Raji (cell line): ENCODE measurements around the gene EHHADH.

Experiments used
- POLR2A ChIP-seq: IDR thresholded peaks from 2 replicates; pipeline ENCODE4 v1.6.1; 2011; ENCODE audit warnings: low read depth, low read length, control low read depth; ENCODE audit not compliant: insufficient read depth

EHHADH gene

DNA sequence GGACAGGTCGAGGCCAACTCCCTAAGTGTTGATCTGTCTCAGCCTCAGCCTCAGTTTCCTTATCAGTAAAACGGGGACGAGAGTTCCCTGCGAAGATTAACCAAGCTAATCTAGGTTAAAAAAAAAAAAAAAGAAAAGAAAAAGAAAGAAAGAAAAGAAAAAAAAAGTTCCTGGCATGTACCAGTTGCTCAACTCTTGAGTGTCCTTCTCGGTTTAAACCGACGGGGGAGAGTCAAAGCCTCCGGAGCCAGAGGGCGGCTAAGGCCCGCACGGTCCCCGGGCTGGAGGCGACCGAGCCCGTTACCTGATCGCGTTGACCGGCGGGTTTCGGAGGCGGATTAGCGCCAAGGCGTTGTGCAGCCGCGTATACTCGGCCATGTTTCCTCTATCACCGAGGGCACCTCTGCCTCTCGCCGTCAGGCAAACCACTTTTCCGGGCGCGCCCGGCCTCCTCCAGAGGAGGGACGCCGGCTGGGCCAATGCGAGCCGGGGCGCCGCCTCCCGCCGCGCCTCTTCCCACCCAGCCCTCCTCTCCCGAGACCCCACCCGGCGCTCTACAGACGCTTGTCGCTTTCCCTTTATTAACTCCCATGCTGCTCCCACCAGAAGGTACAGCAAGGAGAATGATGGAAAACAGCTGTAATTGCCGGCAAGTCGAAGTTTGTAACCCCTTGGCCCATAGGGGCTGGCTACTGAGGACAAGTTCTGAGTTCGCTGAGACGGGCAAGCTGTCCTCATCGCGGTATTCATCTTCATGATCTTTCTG lies at the start of gene EHHADH:
Gene EHHADH, minus strand, starts transcription at position 405 of the 766 bp plus-strand sequence. Its CDS starts 27 bp downstream, at position 378.
- TF ChIP-seq POLR2A: no peak

DNA sequence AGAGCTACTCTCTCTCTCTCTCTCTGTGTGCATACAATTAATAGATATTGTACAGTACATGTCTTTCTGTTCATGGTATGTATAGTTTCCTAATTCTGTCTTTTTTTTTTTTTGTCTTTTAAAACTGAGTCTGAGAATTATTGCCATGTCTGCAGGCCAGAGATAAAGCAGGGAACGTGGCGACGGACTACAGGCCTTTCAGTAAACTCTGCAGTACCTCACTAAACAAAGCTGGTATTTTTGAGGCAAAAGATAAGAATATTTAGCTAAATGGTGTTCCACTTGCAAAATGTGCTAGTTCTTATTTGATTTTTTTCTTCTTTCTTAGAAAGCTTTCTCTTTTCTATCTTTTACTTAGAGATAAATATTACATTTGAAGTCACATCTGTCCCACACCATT lies 44.0 kb upstream of the EHHADH start:
- no peak for TF ChIP-seq POLR2A

DNA sequence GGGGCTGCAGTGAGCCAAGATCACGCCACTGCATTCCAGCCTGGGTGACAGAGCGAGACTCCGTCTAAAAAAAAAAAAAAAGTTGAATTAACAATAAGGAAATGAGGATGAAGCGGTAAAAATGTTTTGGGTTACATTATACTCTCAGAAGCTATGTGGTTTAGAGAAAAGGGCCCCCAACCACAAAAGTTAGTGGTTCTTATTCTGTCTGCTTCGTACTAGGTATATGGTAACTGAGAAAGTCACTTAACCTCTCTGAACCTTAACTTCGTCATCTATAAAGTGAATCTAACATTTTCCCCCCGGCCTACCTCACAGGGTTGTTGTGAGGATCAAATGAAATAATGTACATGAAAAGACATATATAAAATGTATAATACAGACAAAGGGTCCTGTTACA lies 38.4 kb upstream of the EHHADH start:
- no peak for TF ChIP-seq POLR2A

DNA sequence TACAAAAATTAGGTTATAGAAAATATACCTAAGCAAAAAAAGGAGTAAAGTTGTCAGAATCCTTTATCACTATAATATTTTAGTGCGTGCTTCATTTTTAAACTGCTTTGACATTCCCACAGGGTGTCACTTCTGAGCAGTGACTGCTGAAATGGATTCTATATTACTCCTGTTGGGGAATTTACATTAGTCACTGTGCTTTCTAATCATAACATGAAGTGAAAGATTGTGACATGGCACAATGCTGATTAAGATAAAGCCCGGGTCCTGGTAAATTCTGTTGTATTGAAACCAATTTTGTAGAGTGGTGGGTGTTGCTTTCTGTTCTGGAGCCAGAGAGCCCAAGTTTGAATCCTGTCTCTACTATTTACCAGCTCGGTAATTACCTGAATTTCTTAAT lies 36.4 kb upstream of the EHHADH start:
- no peak for TF ChIP-seq POLR2A

DNA sequence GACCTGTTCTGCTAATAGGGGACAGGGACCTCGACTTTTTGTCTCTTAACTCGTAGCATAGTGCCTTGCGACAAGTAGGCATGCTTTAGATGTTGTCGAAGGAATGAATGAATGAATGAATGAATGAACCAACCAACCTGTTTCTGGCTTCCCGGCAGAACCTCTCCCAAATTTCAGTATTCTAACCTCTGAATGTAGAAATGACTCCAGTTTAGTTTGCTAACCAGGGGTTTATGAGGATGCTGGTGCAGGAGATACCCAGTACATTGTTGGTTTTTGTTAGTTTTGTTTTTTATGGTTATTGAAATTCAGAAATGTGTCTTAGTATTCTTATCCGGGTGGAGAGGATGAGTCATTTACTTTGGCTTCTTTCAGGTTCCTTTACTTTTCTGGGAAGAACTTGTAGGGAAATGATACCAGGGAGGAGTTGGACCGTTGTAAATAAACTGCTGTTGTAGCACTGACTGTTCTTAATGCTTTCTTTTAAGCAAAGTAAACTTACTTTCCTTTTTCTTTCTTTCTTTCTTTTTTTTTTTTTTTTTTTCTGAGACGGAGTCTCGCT lies 29.6 kb upstream of the EHHADH start:
- TF ChIP-seq POLR2A: no peak

DNA sequence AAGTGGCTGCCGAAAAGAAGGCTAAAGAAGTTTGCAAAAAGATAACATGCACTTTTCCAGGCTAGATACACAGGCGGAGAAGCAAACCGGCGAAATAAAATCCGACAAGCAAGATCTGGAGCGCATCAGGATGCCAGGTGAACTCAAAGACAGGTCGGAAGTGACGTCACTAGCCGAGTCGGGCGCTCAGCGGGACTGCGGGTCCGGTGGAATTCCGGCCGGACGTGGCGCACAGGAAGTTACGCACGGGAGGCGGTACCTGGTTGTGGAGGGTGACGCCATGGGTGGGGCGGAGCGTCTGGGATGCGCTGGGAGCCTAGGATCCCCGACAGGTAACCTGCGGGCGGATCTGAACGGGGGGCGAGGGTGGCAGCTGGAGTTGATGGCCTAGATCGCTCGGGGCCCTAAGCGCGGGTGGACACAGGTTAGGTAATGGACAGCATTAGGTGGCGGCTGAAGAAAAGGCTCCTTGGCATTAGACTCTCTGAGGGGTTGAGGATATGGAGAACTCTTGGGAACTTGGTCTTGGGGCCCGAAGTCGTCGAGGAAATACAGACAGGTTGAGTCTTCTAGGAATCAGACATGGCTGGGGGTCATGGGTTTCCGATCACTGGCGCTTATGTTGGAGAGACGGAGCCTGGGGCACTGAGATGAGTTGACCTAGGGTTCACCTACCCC lies 29.0 kb upstream of the EHHADH start:
- no peak for TF ChIP-seq POLR2A

DNA sequence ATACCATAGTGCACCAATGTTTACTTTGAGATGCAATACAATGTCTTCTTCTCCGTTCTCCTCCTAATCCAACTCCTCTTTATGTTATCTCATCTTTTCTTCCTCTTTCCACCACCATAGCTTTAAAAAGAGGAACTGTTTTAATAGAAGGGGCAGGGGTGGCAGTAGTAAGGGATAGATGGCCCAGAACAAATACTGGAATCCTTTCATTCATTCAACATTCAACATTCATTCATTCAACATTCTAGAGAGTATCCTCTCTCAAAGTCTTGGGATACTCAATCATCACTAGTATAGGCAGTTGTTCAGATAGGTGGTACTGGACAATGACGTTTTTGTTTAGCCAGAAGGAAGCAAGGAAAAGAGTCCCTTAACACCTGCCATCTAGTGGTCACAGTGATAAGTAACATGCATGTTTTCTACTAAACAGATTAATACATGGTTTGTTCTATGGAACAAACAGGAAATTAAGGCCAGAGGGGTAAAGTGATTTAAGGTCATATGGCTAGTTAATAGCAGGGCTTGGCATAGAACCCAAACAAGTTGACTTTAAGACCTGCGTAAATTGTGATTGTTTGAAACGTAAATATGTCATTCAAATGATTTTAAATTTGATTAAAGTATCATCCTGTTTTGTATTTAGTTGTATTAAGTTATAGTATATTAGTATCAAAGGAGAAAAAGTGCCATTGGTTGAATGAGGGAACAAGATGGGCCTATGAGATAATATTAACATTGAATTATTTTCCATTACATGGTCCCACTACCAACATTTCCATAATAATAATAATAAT lies 26.9 kb upstream of the EHHADH start:
- TF ChIP-seq POLR2A: no peak

DNA sequence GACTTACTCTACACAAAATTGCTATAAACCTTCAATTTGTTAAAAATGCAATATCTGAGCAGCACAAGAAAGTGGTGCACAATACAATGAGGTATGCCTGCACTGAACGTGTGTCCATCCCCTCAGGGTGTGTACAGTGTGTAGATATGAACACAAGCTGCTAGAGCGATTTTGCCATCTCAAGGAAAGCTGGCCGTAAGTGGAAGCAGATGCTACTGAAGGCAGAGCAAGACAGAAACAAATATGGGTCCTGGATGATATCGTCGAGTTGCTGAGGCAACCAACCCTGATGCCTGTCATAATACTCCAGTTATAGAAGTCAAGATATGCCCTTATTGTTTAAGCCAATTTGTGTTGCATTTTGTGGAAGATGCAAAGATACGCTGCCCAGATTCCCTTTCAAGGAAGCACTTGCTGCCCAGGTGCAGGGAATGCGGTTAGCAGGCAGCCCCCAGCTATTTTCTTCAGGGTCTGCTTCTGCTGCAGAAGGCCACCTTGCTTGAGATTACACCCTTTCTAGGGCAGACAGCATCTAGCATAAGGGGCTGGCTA lies 25.8 kb upstream of the EHHADH start:
- no peak for TF ChIP-seq POLR2A

DNA sequence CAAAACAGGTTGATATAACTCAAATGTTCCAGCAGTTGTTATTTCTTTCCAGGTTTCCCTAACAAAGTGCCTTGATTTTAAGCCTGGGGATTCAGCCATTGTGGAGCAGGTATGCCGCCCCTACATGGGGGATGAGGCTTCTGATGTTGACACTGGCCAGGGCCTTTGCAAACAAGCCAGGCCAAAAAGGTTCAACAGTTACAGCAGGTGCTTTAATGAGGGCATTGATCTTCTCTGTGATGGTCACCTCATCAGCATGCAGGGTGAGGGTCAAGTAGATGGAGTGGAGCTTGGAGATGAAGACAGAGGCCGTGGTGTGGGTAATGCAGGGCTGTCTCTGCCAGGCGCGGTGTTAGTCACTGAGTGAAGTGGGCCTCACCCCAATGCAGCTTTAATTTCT lies 22.6 kb upstream of the EHHADH start:
- no peak for TF ChIP-seq POLR2A

DNA sequence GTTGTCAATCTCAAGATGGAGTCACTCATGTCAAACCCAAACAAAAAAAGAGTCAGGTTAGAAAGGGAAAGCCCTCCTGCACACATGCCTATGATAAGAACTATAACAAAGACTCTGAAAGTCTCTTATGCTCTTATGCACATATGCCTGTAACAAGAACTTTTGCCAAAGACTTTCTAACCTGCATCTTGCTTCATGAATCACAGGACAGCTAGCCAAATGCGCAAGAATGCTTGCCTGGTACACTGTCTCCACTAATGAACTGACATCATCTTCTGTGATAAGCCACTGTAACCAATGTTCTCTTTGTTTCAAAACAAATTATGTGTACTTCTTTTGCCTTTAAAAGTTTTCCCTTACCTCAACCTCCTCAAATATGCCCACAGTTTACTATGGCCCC lies 18.2 kb upstream of the EHHADH start:
- TF ChIP-seq POLR2A: no peak

DNA sequence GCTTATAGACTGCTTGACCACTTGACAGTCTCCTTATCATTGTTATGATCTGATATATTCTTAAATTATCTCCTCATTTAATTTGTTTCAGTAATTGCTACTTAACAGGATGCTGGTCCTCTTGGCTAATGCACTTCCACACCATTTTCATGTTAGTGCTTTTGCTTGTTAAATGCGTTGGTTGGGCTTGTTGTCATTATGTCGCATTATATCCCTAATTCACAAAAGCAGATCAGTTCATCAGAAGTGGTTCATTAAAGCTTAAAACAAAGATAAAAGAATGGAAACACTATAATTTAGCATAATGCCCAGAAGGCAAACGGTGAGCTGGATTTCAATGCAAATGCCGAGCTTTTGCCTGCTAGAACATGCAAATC lies 17.1 kb upstream of the EHHADH start:
- TF ChIP-seq POLR2A: no peak

DNA sequence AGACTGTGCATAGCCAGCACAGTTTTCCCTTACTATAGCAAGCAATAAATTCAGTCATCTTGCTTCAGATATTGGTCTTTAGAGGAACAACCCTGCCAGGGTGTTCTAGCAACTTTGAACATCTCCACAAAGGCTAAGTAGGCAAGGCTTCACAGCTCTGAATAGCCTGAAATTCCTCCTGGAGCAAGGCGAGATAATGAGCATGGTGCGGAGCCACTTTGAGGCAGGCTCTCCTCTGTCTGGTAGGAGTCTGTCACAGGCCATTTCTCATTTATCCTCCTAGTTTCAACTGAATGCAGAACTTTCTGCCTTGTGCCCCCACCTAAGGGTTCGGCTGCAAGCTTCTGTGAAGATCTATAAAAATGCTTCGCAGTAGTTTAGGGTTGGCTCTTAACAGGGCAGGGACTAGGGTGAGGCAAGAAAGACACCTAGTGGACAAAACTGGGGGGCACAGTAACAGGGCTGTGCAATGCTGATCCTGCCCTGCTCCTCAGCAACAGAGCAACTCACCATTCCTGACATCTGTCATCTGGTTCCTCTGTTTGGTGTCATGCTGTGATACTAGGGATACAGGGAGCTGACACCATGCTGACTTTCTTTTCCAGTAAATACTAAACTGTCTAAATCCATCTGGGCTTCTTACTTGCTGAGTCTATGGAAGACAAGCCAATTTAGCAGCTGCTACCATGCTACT lies 16.6 kb upstream of the EHHADH start:
- no peak for TF ChIP-seq POLR2A

DNA sequence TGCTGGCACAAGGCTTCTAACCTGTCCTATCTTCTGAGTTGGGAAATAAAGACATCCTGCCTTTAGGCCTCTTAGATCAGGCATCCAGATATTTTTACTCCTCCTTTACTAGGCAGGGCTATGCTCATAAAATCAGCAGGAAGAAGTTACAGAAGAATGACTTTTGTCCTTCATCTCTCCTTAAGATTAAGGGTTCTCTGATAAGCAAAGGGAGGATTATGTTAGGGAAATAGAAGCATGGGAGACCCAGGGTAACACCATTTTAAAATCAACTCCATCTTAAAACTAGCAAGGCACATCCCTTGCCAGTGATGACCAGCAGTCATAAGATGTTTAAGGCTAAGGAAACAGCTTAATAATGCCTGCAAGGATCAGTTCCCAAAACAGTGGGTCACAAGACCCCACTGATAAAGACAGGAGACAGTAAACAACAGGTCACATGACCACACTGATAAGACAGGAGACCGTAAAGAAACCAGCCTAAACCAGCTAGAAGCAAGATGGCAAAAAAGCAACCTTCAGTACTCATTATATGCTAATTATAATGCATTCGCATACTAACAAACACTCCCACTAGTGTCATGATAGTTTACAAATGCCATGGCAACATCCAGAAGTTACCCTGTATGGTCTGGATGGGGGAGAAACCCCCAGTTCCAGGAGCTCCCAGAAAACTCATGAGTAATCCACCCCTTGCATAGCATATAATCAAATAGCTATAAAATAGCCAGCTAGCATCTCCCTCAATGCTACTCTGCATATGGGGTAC lies 14.5 kb upstream of the EHHADH start:
- TF ChIP-seq POLR2A: no peak

DNA sequence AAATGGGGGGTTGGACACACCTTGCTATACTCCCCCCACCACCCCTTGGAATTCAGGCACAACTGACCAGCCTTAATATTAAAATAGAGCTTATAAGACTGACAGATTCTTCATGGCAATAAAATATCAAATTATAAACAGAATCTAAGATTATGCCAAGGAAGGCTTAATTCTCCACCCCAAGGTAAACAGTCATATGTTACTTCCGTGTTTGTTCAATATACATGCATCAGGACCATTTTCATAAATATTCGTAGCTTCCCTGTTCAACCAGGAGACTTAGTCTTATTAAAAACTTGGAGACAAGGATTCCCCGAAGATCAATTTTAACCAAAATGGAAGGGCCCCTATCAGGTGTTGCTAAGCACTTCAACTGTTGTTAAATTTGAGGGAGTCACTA lies 13.3 kb upstream of the EHHADH start:
- no peak for TF ChIP-seq POLR2A

DNA sequence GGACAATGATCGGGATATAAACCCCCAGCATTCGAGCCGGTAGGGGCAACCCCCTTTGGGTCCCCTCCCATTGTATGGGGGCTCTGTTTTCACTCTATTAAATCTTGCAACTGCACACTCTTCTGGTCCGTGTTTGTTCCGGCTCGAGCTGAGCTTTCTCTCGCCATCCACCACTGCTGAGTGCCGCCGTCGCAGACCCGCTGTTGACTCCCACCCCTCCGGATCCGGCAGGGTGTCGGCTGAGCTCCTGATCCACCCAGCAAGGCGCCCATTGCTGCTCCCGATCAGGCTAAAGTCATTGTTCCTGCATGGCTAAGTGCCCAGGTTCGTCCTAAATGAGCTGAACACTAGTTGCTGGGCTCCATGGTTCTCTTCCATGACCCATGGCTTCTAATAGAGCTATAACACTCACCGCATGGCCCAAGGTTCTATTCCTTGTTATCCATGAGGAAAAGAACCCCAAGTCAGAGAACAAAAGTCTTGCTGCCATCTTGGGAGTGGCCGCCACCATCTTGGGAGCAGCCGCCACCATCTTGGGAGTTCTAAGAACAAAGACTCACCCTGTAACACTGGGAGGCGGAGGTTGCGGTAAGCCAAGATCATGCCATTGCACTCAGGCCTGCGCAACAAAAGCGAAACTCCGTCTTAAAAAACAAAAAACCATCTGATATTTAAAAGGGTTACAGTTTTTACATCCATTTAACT lies 11.2 kb upstream of the EHHADH start:
- no peak for TF ChIP-seq POLR2A
